Cardiac muscle cell (in vitro differentiated cells and primary cell): ENCODE measurements around the gene TJP2. TPM values are rescaled to one million over a fixed set of nuclear protein-coding genes. Genes with fewer than 3 reads are reported as not detected.
A peak's percentile ranks its signal among the peaks of the same experiment; 100 is the strongest.

Experiments
- DNase-seq, 2 donors: peaks; one replicate each; pipeline versions ENCODE4 v3.0.0 to v3.0.0-alpha.2; 2010 to 2017; ENCODE audit warnings: low read depth in 1 of 2, low spot score in 1 of 2
- H3K27ac ChIP-seq: fragments of 200-600 bp; sonication (generic); 2 replicates; pipeline ENCODE4 v1.5.1; 2016
- H3K27me3 ChIP-seq: fragments of 200-600 bp; sonication (generic); 2 replicates; pipeline ENCODE4 v1.6.0; 2016; ENCODE audit warnings: control low read depth
- H3K36me3 ChIP-seq: fragments of 200-600 bp; sonication (generic); 2 replicates; pipeline ENCODE4 v1.5.1; 2016; ENCODE audit warnings: control low read depth
- H3K4me1 ChIP-seq: fragments of 200-600 bp; sonication (generic); 2 replicates; pipeline ENCODE4 v1.8.1; 2017; ENCODE audit warnings: low read depth, mild to moderate bottlenecking, mixed run types
- H3K4me3 ChIP-seq: fragments of 200-600 bp; sonication (generic); 2 replicates; pipeline ENCODE4 v1.5.1; 2016; ENCODE audit warnings: mild to moderate bottlenecking
- H3K9me3 ChIP-seq: fragments of 200-600 bp; sonication (generic); 2 replicates; pipeline ENCODE4 v1.5.1; 2017; ENCODE audit warnings: low read depth, mild to moderate bottlenecking, control low read depth
- CTCF ChIP-seq: IDR thresholded peaks from 2 replicates; pipeline ENCODE4 v1.5.1; 2012; ENCODE audit warnings: low read depth, mild to moderate bottlenecking, low read length
- polyA plus RNA-seq: library from polyadenylated mRNA; unstranded; fragments of >200 nt; fragmentation: Nextera tagmentation; extraction: Ambion mirVana; gene quantifications from 2 replicates; pipeline ENCODE4 v1.2.1, GENCODE V29; 2016
- total RNA-seq: library from RNA; depleted of rRNA; stranded (reverse); fragments of >200 nt; gene quantifications from 2 replicates; pipeline ENCODE4 v1.2.3, GENCODE V29; 2016

The TJP2 gene
- total and polyA plus RNA-seq, 2 experiments from 2014 or later, result 69.3 to 102 TPM

GRCh38 chr9:69192214-69192613, 18.1 kb downstream of the TJP2 start:
- Histone ChIP-seq H3K4me1 (peaks cover 76% of the 10 kb centered on the region), H3K27ac (no peak overlapping the region), H3K4me3 (no peak overlapping the region), H3K36me3 (no peaks in the 10 kb centered on the region), H3K9me3 (no peaks in the 10 kb centered on the region), H3K27me3 (no peaks in the 10 kb centered on the region)
- no peak for TF ChIP-seq CTCF
- DNase-seq, result no peak

DNA sequence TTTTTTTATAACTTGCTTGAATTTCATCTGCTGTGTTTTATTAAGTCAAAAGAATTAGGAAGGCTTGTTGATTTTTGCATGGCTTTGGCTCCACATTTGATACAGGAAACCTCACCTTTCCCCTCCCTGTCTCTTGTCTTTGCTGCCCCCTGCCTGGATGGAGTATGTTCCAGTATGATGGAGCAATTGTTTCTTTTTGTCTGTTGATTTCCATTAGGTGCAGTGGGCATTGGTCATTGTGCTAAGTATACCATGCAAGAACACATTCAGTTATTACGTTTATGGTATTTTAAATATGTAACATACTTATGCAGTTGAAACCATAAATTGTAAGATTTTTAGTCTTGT, 19.6 kb downstream of the TJP2 start:
- Histone ChIP-seq H3K27ac (peak overlapping the region; percentile 47), H3K4me1 (peaks cover 72% of the 10 kb centered on the region), H3K36me3 (no peaks in the 10 kb centered on the region), H3K9me3 (no peaks in the 10 kb centered on the region), H3K4me3 (no peak overlapping the region), H3K27me3 (no peaks in the 10 kb centered on the region)
- TF ChIP-seq CTCF, result no peak
- no peak for DNase-seq

DNA sequence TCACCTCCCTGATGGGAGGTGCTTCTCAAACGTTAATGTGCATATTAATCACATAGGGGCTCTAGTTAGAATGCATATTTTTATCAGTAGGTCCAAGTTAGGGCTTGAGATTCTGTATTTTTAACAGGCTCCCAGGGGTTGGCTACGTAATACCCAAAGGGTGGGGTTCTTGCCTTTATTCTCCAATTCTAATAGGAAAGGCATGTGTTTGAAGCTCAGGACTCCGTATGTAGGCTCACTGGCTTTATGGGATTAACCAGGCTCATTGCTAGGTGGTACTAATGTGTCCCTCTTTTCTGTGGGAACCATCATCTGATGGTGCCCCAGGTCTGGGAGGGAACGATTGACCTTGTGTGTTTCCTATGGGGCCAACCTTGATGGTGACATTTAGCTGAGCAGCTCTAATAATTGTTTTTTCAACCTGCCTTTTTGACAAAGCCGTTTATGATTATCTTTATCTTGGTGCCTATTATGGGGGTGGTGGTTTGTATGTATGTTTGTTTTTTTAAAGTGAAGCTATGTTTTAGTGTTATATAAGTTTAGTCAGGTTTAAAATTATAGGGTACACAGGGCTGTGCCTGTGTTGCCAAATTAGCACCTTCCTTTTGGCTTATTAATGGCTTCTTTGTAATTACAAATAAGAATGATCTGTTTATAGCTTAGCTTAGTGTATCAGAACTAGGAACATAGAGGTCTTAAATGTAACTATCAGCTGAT, 20.8 kb downstream of the TJP2 start:
- Histone ChIP-seq H3K9me3 (no peaks in the 10 kb centered on the region), H3K4me3 (no peak overlapping the region), H3K36me3 (no peaks in the 10 kb centered on the region), H3K4me1 (peaks cover 67% of the 10 kb centered on the region), H3K27ac (no peak overlapping the region), H3K27me3 (no peaks in the 10 kb centered on the region)
- no peak for DNase-seq
- TF ChIP-seq CTCF, result no peak

GRCh38 chr9:69195668-69196067, 21.6 kb downstream of the TJP2 start:
- Histone ChIP-seq H3K27me3 (no peaks in the 10 kb centered on the region), H3K4me1 (peaks cover 59% of the 10 kb centered on the region), H3K36me3 (no peaks in the 10 kb centered on the region), H3K27ac (no peak overlapping the region), H3K4me3 (no peak overlapping the region), H3K9me3 (no peaks in the 10 kb centered on the region)
- TF ChIP-seq CTCF, result no peak
- no peak for DNase-seq

- peak in 1 of 2 donors; percentile 80 for DNase-seq
- TF ChIP-seq CTCF, result no peak
- H3K36me3 ChIP-seq, result no peaks in the 10 kb centered on the region
- H3K9me3 ChIP-seq, result no peaks in the 10 kb centered on the region
- peaks cover 42% of the 10 kb centered on the region for H3K4me1 ChIP-seq
- H3K27me3 ChIP-seq, result no peaks in the 10 kb centered on the region
- no peak overlapping the region for H3K4me3 ChIP-seq
- peak overlapping the region; percentile 76 for H3K27ac ChIP-seq
Observed at GRCh38 chr9:69197687-69198086, 23.6 kb downstream of the TJP2 start.
